ENCODE measurements around the gene MEGF11. TPM values are rescaled to one million over a fixed set of nuclear protein-coding genes. Genes with fewer than 3 reads are reported as not detected.

MEGF11 gene
- 10 to 100 TPM in 2 of 5 donors, 1 to 10 TPM in 3; 3.3 to 15.1 (median 7.6) TPM for polyA plus RNA-seq (ENCODE audit: insufficient read depth in 1 of 5, insufficient read length in 5 of 5, low replicate concordance in 1 of 5)
- long read RNA-seq, donor 1, result 0 reads
- long read RNA-seq, donor 2, result 0 reads
- long read RNA-seq, donor 3, result 0 reads
- long read RNA-seq, donor 4, partial matches to known transcripts, result 0 of 1 reads
- long read RNA-seq, donor 4, other reads (novel, unspliced or antisense), result 0 of 1 reads
- long read RNA-seq, donor 5, partial matches to known transcripts, result 0 of 1 reads
- long read RNA-seq, donor 5, other reads (novel, unspliced or antisense), result 0 of 1 reads
- long read RNA-seq, donor 6, result 0 reads
- long read RNA-seq, donor 7, result 0 reads
- long read RNA-seq, donor 8, result 0 reads

DNA sequence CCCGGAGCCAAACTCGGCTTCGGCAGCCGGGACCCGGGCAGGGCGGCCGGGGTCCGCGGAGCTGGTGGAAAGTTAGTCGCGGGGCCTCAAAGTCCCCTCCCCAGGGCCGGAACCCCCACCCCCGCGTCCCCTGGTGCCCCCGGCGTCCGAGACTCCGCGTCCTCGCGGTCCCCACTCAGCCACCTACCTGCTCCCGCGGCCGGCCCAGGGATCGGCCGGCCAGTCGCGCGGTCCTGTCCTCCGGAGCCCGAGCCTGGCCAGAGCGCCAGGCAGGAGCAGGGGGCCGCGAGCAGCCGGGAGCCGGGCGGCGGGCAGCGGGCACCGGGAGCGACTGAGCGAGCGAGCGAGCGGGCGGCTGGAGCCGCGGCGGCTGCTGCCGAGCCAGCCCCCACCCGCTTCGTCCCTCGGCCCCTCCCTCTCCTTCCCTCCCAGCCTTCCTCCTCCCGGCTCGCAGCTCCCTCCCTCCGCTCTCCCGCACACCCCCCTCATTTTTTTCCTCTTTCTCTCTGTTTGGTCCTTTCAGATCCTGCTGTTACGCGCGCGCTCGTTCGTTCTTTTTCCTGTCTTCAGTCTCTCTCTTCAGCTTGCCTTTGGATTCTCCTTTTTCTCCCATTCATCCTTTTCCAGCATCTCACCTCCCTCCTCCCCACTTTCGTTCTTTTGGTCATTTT is at the start of gene MEGF11:
MEGF11 (minus strand) TSS at position 333 of the 671 bp plus-strand sequence. CDS start 125,347 bp downstream, outside the sequence.
- no peak for DNase-seq

- DNase-seq, result no peak
Observed at GRCh38 chr15:66302489-66303278, 49.1 kb upstream of the MEGF11 start.

DNA sequence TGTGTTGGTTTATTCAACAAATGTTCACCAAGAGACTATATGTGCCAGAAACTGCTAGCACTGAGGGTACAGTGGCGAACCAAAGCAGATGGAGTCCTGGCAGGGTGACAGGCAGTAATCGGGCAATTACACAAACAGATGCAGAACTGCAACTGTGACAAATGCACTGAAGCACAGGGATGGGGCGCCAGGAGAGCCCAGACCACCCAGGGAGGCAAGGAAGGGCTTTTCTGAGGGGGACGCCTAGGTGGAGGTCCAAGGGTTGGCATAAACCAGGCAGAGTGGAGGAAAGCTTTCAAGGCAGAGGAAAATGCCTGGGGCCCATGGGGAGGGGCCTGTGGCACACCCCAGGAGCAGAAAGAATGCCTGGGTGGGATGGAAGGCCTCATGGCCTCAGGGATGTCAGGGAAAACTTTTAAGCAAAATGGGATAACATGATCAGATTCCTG is 45.3 kb upstream of the MEGF11 start:
- DNase-seq, result peak; percentile 65 to 70

DNA sequence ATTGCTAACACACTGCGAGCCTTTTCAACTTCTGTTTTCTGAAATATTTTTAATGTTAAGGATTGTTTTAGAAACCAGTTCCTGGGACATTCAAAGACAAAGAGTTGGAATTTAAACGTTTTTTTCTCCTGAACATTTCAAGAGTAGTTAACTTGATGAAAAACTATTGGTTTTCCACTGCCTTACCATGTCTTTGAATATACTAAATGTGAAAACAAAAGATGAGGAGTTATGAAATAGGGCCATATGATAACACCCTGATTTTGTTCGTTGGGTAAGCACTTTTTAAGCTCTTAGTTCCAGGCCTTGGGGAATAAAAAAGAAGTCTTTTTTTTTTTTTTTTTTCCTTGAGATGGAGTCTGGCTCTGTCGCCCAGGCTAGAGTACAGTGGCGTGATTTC is 42.6 kb upstream of the MEGF11 start:
- peak in 1 of 2 donors; percentile 16 for DNase-seq

- DNase-seq, result no peak
Observed at GRCh38 chr15:66294932-66295235, 41.3 kb upstream of the MEGF11 start.

DNA sequence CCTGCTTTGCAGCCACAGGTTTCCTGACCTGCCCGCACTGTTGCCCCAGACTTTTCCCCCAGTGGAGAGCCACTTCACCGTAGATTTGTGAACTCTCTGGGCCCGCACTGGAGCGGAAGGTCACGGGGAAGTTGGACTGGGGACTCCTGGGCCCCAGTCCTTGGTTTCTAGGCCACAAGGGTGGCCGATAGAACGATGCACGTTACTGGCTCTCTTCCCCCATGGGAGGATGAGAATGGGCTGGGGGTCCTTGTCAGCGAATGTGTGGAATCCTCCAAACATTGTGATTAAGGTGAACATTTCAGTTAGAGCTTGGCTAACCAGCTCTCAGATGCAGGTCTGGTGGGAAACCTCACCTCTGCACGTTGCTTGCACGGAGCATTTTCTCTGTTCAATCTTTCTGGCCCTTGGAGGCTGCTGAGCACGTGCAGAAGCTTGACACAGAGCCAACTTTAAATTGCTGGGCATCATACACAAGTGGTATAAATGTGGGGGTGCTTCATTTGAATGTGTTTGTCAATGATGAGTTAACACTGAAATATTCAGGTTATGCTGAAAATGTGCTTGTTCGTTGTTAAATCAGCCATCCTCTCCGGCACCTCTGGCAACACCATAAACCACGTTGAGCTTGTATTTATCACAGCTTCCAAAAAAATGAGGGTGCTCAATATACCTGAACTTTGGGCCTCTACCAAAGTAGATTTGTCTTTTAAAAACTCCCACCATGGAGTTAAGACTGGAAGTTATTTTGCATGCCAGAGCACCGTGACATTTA is 40.8 kb upstream of the MEGF11 start:
- DNase-seq, result no peak

- peak in 1 of 2 donors; percentile 54 for DNase-seq
Observed at GRCh38 chr15:66293419-66294156, 40.0 kb upstream of the MEGF11 start, which contains the start of gene DIS3L. TSS of gene DIS3L (plus strand) at chr15:66293568. CDS start at chr15:66293597, 29 bp downstream.

GRCh38 chr15:66292571-66293418 is 39.2 kb upstream of the MEGF11 start:
- no peak for DNase-seq

- DNase-seq, result no peak
Observed at GRCh38 chr15:66291816-66292570, 38.4 kb upstream of the MEGF11 start.

GRCh38 chr15:66290518-66290917 is 37.0 kb upstream of the MEGF11 start:
- no peak for DNase-seq

DNA sequence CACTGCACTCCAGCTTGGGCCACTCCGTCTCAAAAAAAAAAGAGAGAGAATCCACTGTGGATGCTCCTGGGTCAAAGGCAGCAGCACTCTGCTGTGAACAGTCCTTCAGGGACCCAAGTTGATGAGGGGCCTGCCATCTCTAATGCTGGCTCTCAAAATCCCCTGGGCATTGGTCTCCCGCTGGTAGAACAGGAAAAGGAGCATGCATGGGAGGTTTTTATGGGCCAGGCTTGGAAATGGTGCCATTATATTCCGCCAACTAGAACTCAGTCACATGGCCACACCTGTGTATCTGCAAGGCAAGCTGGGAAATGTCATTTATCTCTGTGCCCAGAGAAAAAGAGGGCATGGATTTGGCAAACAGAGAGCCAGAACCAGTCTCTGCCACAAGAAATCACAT is 36.5 kb upstream of the MEGF11 start:
- no peak for DNase-seq

GRCh38 chr15:66288551-66289185 is 35.1 kb upstream of the MEGF11 start:
- peak; percentile 60 to 61 for DNase-seq

DNA sequence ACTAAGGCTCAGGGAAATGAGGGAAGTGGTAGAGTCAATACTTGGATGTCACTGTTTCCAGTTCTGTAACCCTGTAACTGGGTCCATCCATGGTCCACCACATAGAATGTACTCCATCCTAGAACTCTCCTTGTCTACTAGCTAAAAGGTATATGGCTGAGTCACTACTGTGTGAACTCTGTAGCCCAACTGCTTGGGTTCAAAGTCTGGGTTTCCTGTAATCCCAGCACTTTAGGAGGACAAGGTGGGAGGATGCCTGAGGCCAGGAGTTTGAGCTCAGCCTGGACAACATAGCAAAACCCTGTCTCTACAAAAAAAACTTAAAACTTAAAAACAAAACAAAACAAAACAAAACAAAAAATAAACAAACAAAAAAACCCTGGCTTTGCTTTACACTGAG is 34.5 kb upstream of the MEGF11 start:
- no peak for DNase-seq

GRCh38 chr15:66287461-66288057 is 34.0 kb upstream of the MEGF11 start:
- no peak for DNase-seq

GRCh38 chr15:66285533-66286280 is 32.2 kb upstream of the MEGF11 start:
- no peak for DNase-seq

- no peak for DNase-seq
Observed at GRCh38 chr15:66284271-66284670, 30.7 kb upstream of the MEGF11 start.

- DNase-seq, result no peak
Observed at GRCh38 chr15:66278671-66279070, 25.1 kb upstream of the MEGF11 start.

Measured in right lung (tissue), 10 donors.